HG03103 (cell line): ENCODE results near the gene C1orf35.

ENCODE experiments used
- ATAC-seq: cut with Tn5 transposase; IDR thresholded peaks from one replicate; pipeline ENCODE4 v1.9.1; 2021; ENCODE audit warnings: low read depth; ENCODE audit not compliant: unreplicated experiment

C1orf35 gene

DNA sequence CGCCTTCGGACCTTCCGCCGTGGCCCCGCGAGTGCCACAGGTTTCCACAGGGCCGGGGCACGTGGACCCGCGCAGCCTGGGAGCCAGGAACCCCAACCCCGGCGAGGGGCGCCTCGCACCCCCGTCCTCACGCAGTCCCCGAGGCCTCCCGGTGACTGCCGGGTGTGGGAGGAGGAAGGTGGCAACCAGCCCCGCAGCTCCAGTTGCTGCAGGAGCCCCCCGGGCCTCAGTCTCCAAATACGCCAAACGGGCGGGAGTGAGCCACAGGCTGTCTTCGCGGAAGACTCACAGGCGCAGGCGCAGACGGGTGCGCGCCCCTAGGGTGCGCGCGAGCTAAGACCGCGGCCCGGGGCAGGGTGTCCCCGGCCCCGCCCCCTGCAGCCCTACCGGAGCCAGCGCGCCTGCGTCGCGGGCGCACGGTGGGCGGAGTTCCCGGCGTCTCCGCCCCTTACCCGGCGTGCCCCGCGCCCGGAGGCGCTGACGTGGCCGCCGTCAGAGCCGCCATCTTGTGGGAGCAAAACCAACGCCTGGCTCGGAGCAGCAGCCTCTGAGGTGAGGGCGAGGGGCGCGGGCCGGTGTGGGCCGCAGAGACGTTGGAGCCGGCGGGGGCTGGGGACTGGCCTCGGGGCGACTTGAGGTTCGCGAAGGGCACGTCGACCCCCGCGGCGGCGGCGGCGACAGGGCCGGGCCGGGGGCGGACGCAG lies 20.8 kb downstream of the C1orf35 start, which contains the start of gene ARF1:
Gene ARF1, plus strand, starts transcription at position 495 of the 704 bp plus-strand sequence. CDS start 14,407 bp downstream, outside the sequence.
- peak; percentile 71 for ATAC-seq

DNA sequence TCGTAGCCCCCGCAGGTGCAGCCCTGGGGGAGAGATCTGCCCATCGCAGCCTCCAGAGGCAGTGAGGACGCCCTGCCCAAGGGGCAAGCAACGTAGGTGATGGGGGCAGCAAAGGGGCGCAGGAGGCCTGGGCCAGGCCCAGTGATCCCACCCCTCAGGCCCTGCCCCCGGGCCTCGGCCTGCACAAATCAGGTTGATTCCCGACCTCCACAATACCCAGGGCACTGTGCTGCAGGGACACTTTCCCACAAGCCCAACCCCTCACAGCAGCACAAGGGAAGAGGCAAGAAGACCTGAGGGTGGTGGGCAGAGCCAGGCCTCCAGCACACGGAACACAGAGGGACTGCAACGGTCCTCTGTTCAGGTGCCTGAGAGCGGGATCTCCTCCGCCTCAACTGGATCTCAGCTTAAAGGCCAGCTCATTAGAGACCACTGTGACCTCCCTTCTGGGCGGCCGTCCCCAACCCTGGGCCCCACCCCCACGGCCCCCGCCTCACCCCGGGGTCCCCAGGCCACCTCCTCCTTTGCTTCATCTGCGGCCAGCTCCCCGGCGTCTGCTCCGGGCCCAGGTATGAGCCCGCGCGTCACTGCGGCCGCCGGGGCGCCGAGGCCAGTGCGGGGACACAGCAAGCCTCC lies 21.4 kb downstream of the C1orf35 start:
- ATAC-seq: peak; percentile 3

DNA sequence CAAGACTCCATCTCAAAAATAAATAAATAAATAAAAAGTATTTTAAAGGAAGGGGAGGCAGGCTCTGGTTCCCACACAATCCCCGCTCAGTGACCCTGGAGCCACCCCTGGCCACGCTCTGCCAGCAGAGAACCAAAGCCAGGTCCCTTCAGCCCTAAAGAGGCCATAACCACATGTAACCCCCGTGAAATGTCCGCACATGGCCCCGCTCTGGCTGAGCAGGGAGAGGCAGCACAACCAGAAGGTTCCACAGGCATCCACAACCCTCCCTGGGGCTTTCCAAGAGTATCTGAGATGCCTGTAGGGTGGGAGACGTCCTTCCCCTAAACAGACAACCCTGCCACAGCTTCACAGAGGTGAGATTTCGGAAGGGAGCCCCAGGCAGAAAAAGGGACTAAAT lies 22.0 kb downstream of the C1orf35 start:
- no peak for ATAC-seq

DNA sequence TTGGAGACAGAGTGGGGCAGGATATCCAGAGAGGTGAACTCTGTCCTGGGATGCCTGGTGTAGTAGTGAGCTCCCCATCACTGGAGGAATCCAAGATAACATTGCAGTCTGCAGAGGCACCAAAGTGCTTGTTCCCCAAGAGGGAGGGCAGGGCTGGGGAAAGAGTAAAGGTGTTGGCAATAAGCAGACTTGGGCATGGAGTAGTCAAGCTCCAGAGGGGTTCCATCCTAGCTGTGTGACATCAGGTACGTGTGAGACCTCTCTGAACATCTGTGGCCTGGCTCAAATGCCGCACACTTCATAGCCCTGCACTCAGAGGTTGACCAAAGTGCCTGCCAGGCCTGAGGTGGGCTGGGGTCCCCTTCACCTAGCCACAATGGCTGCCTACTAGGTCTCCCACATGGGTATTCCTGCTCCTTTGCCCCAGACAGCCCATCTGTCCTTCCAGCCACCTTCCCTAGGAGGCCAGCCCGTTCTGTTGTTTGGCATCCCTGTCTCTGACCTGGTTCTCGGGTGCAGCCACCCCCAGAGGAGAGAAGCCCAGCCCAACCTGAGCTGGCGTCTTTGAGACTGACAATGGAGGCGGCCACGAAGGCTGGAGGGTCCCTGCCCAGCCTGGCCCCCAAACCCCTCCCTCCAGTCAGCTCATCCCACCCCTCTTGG lies 23.4 kb downstream of the C1orf35 start:
- ATAC-seq: no peak

DNA sequence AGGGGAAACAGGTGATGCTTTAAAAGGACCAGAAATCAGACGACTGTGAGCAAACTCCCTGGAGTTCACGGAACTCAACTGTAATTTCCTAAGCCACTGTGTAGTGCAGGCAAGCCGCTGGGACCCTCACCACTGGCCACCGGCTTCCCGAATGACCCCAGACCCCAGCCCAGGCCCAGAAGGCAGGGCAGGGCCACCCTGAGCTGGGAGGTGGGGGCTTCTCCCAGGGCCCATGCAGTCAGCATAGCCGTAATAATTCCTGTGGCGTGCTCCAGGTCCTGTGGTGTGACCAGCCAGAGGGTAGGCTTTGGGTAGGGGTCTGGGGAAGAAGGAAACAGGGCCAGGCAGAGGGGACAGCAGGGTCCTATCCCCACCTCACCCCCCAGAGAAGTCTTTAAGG lies 24.1 kb downstream of the C1orf35 start:
- ATAC-seq: no peak

DNA sequence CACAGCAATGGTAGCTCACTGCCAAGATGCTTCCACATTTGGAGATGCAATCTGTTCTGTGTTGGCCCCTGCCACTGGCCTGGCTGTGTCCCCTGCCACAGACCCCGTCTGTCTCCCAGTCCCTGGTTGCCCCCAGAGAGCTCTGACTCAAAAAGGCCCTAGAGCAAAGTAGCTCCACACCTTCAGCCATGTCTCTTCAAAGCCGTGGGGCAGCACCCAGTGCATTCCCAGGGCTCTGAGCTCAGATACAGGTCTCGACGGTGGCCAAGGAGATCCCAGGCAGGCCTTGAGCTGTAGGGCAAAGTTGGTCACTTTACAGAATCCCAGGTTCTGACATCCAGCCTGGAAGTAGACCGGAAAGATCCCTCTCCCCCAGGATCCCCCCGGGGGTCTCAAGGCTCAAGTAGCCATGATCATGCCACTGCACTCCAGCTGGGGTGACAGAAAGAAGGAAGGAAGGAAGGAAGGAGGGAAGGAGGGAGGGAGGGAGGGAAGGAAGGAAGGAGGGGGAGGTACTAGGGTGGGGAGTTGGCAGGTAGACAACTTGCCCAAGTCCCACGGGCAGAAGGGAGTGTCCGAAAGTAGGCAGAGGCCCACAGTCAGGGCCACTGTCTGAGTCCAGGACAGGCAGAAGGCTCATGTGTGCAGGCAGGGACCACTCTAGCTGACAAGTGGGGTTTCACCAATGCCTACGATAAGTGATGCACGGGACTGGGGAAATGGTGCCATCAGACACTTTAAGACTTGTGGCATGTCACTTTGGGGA lies 25.4 kb downstream of the C1orf35 start:
- no peak for ATAC-seq

DNA sequence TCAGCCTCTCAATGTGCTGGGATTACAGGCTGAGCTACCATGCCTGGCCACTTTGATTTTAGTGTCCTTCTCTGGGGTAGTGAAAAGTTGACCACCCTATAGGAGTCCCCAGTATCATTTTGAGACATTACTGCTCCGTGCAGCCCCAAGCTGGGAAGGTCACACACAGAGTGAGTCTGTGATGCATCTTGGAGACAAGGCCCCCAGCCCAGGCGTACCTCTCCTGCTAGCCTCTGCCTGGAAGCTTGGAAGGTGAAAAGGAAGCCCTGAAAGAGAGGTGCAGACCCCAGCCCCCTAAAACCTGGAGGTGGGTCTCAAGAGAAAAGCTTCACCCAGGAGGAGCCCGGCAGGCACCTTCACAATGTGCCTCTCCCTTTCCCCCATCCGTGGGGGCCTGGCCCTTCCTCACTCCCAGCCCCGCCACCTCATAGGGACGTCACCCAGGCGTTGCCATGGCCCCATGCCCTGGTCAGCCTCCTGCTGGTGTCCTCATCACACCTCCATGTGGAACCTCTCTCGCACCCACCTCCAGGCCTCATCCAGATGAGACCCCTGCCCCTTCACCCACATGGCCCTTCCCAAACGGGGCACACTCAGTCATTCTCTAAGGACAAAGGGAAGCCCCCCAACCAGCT lies 26.2 kb downstream of the C1orf35 start:
- no peak for ATAC-seq

DNA sequence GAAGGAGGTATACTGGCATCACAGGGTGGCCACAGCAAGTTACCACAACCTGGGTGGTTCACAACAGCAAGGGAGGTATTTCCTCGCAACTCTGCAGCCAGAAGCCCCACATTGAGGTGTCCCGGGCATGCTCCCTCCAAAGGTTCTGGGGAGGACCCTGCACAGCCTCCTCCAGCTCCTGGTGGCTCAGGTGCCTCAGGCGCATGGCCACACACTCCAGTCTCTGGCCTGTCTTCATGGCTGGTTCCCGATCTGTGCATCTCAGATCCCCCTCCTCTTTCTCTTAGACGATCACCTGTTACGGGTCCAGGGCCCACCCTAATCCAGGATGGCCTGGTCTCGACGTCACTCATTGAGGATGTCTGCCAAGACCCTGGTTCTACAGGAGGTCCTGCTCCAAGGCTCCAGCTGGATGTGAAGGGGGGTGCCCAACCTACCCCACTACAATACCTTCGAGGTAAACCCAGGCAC lies 27.3 kb downstream of the C1orf35 start:
- ATAC-seq: no peak

DNA sequence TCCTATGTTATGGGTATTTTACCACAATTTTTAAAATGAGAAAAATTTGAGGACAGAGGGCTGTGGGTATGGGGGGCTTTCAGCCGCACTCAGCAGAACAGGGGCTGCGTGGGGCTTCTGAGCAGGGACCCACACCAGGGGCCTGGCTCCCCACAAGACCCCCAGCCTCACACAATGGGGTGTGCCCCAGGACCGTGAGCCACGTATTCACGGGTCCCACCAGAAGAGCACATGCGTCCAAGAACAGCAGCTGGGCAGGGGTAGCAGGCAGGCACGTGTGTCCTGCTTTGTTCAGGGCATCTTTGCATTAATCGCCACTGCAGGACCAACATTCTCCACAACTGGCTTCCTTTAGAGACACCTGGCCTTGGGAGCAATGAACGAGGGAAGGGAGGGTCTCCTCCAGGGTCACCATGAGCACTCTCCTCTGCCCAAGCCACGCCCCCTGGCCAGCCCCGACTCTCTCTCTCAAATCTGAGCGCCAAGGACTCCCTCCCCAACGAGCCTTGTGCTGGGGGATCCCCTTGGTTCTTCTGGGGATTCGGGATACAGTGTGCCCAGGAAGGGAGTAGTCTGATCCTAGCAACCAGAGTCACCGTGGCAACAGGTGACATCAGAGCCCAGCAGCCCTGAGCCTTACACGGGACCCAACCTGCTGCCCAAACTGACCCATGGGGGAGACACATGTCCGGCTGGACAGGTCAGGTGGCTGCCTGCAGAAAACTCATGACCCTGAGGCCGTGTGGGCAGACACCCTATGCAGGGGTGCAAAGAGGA lies 28.0 kb downstream of the C1orf35 start:
- ATAC-seq: no peak

DNA sequence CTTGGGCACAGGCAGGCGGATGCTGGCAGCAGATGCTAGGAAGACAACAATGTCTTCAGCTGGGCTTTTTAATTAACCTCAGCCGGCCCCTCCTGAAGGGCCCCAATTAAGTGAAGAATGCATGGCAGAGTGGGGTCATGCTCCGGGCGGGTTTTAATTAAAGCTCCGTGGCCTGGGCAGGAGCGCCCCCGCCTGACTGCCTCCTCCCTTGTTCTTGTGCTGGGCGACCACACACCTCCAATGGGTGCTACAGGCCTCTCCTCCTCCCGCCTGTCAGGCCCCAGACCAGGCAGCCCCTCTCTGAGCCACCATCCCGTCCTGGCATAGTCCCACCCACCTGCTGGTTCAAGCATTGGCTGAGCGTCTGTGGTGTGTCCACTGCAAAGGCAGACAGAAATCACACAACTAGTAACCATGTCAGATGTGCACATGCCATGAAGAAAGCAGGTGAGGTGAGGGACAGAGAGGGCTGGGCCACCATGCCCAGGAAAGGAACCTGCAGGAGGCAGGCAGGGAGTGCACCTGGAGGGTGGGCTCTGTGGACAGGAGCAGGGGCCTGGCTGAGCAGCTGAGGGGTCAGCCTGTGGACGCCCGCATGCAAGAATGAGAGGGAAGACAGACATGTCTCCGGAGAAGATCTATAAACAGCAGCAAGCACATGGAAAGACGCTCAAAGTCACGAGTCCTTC lies 29.1 kb downstream of the C1orf35 start:
- ATAC-seq: no peak

DNA sequence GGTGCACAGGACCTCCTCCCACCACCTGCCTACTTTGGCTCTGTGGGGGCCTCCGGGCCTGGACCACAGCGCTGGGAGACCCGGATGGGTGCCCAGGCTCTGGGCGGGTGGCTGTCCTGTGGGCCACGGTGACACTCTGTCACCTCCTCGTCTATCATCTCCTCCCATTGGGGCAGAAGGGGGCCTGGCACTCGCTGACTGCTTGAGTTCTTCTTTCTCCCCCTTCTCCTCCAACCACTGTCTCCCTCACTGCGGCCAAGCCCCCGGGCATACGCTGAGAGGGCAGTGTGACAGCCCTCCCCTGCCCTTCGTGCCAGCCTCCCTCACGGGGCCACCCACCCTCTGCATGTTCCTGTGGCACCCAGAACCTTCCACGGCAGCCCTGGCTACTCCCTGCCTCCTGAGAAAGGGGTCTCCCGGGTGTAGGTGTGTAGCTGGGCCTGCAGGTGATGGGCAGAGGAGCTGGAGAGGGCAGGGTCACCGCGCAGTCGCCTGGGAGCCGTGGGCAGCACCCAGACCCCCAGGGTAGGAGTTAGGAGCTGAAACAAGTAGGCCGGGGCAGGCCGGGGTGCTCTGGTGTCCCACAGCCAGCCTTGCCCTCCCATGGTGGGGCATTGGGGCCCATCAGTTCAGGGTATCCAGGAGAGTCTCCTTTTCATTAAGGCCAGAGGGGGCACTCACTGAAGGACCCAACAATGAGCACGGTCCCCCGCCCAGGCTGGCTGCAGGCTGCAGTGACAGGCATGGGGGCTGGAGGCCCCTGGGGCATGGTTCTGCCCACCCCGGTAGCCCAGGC lies 29.9 kb downstream of the C1orf35 start:
- no peak for ATAC-seq

DNA sequence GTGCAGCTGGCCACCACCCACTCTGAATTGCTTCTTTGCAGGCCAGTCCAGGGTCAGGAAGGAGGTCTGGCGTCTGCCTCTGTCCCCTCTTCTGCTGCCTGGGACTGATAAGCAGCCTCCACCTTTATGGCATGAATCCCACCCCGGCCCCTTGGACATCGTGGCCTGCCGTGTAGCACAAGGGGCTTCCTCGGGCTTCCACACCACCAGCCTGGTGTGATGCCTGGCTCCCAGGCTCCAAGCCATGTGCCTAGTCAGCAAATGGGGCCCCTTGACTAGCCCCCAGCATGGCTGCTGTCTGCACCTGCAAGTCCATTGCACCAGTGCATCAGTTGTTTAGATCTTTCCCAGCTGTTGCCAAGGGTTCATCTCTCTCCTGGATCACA lies 30.5 kb downstream of the C1orf35 start:
- no peak for ATAC-seq

DNA sequence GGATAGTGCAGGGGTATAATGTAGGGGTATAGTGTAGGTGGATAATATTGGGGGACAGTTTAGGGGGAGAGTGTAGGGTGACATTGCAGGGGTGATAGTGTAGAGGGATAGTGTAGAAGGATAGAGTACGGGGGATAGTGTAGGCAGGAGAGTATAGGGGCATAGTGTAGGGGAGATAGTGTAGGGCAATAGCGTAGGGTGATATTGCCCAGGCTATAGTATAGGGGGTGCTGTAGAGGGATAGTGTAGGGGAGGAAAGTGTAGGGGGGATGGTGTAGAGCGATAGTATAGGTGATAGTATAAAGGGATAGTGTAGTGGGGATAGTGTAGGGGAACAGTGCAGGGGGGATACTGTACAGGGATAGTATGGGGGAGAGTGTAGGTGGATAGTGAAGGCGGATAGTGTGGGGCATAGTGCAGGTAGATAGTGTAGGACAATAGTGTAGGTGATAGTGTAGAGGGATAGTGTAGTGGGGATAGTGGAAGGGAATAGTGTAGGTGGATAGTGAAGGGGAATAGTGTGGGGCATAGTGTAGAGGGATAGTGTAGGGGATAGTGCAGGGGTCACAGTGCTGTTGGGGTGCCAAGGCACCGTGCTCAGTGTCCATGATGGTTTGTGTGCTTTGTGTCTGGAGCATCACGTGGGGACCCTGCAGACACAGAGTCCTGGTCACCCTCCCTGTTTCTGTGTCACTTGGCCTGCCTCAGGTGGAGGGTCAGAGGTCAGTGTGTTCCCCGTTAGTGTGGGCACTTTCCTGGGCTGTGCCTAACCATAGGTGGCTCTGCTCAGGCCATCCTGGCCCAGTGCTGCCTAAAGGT lies 31.1 kb downstream of the C1orf35 start:
- ATAC-seq: no peak

DNA sequence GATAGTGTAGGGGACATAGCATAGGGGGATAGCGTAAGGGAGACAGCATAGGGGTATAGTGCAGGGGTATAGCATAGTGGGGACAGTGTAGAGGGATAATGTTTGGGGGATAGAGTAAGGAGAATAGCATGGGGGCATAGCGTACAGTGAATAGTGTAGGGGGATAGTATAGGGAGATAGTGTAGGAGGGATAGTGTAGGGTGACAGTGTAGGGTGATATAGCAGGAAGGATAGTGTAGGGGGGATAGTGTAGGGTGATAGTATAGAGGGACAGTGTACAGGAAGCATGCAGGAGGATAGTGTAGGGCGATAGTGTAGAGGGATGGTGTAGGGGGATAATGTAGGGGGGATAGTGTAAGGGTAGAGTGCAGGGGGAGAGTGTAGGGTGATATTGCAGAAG lies 32.3 kb downstream of the C1orf35 start:
- no peak for ATAC-seq

DNA sequence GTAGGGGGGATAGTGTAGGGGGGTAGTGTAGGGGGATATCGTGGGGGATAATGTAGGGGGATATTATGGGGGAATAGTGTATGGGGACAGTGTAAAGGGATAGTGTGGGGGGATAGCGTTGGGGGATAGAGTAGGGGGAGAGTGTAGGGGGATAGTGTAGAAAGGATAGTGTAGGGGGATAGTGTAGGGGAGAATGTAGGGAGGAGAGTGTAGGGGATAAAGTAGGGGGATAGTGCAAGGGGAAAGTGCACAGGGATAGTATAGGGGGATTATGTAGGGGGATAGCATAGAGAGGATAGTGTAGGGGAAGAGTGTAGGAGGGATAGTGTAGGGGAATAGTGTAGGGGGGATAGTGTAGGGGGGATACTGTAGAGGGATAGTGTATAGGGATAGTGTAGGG lies 33.0 kb downstream of the C1orf35 start:
- no peak for ATAC-seq

DNA sequence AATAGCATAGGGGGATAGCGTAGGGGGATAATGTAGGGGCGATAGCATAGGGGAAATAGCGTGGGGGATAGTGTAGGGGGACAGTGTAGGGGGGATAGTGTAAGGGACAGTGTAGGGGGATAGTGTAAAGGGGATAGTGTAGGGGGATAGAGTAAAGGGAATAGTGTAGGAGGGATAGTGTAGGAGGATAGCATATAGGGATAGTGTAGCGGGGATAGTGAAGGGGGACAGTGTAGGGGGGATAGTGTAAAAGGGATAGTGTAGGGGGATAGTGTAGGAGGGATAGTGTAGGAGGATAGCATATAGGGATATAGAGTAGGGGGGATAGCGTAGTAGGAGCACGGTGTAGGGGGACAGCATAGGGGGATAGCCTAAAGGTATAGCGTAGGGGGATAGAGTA lies 34.8 kb downstream of the C1orf35 start:
- ATAC-seq: no peak

DNA sequence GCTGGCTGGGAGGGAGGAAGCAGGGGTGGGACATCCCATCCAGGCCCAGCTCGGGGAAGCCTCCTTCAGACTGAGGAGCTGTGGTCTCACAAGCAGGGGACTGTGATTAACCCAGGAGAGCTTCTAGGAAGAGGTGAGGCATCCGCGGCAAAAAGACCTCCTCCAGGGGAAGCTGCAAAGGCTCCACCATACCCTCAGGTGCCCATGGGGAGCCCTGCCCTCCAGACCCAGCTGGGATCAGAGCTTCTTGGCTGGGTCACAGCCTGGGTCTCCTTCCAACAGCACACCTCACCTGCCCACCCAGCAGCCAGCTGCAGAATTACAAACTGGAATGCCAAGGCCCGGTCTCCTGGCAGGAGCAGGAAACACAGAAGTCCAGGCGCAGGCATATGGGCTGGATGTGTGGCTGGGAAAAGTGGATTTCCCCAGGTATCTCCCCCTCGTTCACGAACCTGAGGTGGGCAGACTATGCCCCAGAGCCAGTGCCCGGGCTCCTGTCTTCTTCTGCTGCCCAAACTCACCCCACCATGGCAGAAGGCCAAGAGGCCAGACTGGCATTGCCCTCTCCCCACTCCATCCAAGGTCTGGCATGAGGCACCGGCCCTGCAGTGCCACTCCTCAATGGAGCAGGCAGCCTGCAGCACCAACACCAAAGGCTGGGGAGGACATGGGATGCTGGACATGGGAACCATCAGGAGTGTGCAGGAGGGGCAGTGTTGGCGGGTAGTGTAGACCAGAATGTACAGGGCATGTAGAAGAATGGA lies 36.1 kb downstream of the C1orf35 start:
- ATAC-seq: no peak
